ENCODE results near the gene XPNPEP3.

GRCh38 chr22:40979198-40979597, 122.2 kb downstream of the XPNPEP3 start:
- TF ChIP-seq POLR2AphosphoS5 (IDR thresholded peaks at IDR 0.05): no peak
- TF ChIP-seq EP300 (IDR thresholded peaks at IDR 0.05): no peak
- TF ChIP-seq, protein P1, sequence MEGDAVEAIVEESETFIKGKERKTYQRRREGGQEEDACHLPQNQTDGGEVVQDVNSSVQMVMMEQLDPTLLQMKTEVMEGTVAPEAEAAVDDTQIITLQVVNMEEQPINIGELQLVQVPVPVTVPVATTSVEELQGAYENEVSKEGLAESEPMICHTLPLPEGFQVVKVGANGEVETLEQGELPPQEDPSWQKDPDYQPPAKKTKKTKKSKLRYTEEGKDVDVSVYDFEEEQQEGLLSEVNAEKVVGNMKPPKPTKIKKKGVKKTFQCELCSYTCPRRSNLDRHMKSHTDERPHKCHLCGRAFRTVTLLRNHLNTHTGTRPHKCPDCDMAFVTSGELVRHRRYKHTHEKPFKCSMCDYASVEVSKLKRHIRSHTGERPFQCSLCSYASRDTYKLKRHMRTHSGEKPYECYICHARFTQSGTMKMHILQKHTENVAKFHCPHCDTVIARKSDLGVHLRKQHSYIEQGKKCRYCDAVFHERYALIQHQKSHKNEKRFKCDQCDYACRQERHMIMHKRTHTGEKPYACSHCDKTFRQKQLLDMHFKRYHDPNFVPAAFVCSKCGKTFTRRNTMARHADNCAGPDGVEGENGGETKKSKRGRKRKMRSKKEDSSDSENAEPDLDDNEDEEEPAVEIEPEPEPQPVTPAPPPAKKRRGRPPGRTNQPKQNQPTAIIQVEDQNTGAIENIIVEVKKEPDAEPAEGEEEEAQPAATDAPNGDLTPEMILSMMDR (IDR thresholded peaks at IDR 0.05): no peak

Measured in esophagus muscularis mucosa (tissue), 4 donors.